ENCODE results near the gene ERRFI1. TPM values are rescaled to one million over a fixed set of nuclear protein-coding genes. Genes with fewer than 3 reads are reported as not detected.
A peak's percentile ranks its signal among the peaks of the same experiment; 100 is the strongest.

The ERRFI1 gene
- total RNA-seq, 1 donor from 2014 or later: 3.2 TPM

GRCh38 chr1:7962014-7962335, 64.1 kb downstream of the ERRFI1 start:
- peaks cover 2% of the 10 kb centered on the region for H3K27me3 Mint-ChIP-seq (ENCODE audit: insufficient read depth)
- intact Hi-C loops (cut with micrococcal nuclease): loop anchor here (5.0 kb wide), 1 partner anchor 855 kb away; the partner anchor contains the start of gene RERE
- H3K36me3 Mint-ChIP-seq (ENCODE audit: low read depth): peaks cover 40% of the 10 kb centered on the region
- peak overlapping the region; percentile 98 for H3K27ac Mint-ChIP-seq
- no peaks in the 10 kb centered on the region for H3K9me3 Mint-ChIP-seq
- no peak for DNase-seq (ENCODE audit: low spot score)
- peaks cover 62% of the 10 kb centered on the region for H3K4me1 Mint-ChIP-seq (ENCODE audit: low read depth)
- H3K4me3 Mint-ChIP-seq: peak overlapping the region; percentile 97

Other genes starting within 250 kb of the ERRFI1 start
- 4.0 and 4.4 TPM in 2 replicates for gene PER3, start 242.0 kb downstream of the ERRFI1 start, total RNA-seq
- not detected in 2 replicates for gene UTS2, start 173.2 kb downstream of the ERRFI1 start, total RNA-seq
- gene TNFRSF9, start 85.5 kb downstream of the ERRFI1 start, total RNA-seq: 57.0 and 60.5 TPM in 2 replicates
- 425 and 429 TPM in 2 replicates for gene PARK7, start 64.6 kb downstream of the ERRFI1 start, total RNA-seq

Data from activated T-helper 1 cell treated with anti-CD3 and anti-CD28 coated beads, Interleukin-12 subunit alpha, Interleukin-12 subunit beta, Interleukin-2, Interleukin-4 antibody, amounts not matched to agents 30 ng/mL and 10 ng/mL and 1 ng/mL, durations not matched to agents 14 hours and 24 hours and 36 hours (primary cell).